GM10266 (cell line): ENCODE measurements around the gene SNAP29.

Experiments used
- DNase-seq: peaks from one replicate; pipeline ENCODE4 v3.0.0; 2012; ENCODE audit errors: extremely low spot score
- TF ChIP-seq, protein P1 (sequence below): IDR thresholded peaks from 2 replicates; pipeline ENCODE4 v1.5.1; 2012; ENCODE audit warnings: mild to moderate bottlenecking, low read depth; ENCODE audit not compliant: control insufficient read depth, insufficient read depth; ENCODE audit errors: missing control alignments

The SNAP29 gene

DNA sequence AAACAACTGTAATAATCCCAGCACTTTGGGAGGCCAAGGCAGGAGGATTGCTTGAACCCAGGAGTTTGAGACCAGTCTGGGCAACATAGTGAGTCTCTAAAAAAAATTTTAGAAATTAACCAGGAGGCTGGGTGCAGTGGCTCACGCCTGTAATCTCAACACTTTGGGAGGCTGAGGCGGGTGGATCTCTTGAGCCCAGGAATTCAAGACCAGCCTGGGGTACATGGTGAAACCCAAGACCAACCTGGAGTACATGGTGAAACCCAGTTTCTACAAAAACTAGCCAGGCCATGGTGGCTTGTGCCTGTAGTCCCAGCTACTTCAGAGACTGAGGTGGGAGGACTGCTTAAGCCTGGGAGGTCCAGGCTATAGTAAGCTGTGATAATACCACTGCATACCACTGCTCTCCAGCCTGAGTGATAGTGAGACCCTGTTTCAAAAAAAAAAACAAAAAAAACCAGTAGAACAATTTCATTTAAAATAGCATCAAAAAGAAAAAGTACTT, 11.4 kb upstream of the SNAP29 start:
- TF ChIP-seq, protein P1, sequence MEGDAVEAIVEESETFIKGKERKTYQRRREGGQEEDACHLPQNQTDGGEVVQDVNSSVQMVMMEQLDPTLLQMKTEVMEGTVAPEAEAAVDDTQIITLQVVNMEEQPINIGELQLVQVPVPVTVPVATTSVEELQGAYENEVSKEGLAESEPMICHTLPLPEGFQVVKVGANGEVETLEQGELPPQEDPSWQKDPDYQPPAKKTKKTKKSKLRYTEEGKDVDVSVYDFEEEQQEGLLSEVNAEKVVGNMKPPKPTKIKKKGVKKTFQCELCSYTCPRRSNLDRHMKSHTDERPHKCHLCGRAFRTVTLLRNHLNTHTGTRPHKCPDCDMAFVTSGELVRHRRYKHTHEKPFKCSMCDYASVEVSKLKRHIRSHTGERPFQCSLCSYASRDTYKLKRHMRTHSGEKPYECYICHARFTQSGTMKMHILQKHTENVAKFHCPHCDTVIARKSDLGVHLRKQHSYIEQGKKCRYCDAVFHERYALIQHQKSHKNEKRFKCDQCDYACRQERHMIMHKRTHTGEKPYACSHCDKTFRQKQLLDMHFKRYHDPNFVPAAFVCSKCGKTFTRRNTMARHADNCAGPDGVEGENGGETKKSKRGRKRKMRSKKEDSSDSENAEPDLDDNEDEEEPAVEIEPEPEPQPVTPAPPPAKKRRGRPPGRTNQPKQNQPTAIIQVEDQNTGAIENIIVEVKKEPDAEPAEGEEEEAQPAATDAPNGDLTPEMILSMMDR: no peak
- no peak for DNase-seq

DNA sequence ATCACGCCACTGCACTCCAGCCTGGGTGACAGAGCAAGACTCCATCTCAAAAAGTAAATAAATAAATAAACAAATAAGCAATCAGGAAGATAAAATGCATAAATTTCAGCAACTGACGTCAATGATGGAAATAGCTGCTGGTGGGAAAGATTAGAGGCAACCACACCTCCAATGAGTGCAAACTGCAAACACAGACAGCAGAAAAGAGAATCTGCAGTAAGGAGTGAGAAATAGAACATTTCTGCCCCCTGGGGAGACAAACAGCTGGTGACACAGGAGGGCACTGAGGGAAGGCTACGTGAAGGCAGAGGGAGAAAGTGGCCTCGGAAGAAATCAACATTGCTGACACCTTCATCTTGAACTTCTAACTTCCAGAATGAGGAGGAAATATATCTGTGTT, 6.7 kb upstream of the SNAP29 start:
- TF ChIP-seq, protein P1: no peak
- DNase-seq: no peak

DNA sequence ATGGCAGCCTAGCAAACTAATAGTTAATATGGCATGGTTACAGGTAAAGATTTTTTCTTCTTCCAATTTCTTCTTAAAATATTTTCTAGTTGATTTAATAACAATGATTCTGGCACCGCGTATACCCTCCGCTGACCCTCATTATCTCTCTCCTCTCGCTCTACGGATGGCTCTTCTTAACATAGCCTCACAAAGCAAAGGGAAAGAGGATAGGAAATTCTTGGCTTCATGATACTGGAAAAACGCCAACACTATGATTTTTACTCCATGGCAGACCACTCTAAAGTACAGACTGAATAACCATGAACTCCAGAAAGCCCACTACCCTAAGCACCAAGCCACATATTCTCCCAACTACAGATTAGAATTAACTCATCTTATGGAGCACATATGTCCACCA, 6.3 kb upstream of the SNAP29 start:
- no peak for DNase-seq
- TF ChIP-seq, protein P1: no peak

DNA sequence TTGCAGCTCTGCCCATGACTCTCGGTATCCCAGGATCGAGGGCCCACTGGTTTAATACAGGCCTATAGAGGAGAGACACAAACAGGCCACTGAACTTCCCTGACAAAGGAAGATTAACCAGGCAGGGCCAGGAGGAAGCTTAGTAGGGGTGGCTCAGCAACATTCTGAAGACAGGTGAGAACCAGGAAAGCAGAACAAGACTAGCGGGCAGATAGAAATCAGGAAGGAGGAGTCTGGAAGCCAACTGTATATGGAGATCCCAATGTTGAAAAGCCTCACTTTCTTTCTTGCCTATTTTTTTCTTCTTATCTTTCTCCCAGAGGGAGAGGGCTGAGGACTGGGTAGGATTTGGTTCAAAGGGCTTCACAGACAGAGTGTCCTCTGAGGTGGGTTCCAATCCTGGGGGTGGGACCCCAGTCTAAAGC, 5.6 kb upstream of the SNAP29 start:
- no peak for DNase-seq
- TF ChIP-seq, protein P1: no peak

DNA sequence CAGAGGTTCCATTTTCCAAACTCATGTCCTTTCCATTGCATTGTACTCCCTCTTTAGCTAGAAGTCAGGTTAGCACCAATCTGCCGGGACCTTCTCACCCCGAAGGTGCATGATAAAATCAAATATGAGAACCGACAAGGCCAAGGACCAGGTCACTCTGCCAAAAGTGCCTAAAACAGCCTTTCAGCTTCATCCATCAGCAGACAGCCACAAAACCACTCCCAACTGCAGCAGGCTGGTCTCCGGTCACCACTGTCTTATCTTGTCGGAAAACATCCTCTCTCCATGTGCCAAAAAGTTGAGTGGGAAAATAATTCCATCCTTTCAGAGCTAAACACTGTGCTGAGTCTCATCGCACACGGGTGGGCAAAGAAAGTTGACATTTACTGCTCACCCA, 1.6 kb upstream of the SNAP29 start:
- TF ChIP-seq, protein P1: no peak

DNA sequence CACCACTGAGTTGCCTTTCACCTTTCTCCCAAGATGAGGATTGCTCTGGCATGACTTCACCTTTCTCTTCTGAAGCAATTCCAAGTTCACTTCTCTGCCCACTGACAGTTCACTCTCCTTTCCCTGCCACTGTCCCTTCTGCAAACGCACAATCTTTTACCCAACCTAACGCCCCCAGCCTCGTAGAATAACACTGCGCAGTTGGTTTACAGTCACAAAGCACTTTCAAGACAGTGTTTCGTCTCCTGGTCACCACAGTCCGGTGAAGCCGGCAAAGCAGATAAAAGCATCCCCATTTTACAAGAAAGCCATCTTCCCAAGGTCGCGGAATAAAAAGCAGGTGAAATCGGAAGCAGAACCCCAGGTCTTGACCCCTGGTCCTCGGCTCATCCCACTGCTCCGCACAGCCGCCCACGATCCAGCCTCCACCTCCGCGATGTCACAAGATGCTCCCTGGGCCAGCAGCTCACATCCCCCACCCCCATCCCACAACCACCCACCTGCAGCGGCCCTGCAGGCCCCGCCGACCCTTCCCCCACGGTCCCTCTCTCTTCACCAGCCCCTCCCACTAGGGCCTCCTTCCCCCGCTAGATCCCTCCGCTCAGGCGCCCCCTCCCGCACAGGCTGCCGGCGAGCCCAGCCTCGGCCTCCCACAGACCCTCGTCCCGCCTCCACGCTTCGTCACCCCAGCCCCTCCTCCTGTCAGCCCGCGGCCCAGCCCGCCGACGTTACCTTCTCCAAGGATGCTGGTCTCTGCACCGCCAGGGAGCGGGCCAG, 781 bp upstream of the SNAP29 start:
- DNase-seq: peak; percentile 85
- TF ChIP-seq, protein P1: no peak

More for the DNA sequence above, 1.6 kb upstream of the SNAP29 start:
- DNase-seq: no peak

DNA sequence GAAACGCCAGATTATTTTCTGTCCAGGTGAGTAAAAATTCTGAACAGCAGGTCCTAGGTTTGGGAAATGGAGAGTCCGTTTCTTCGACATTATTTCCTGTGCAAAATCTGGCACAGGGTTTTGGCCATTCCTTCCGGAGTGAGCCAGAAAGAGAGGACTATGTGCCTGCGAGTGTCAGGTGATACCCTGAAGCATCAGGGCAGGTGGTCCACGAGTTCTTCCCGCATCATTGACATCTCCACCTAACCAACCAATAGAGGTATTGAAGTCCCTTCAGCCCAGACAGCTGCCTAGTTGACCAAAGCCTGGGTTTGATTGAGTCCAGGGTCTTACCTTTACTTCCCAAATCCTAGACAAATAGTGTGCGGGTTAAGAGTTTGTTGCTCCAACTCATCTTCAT, 808 bp downstream of the SNAP29 start:
- no peak for DNase-seq
- TF ChIP-seq, protein P1: no peak
